Cerebellar cortex (tissue), 1 donor: ENCODE results near the gene NTN5.

Source experiments
- DNase-seq: peaks from one replicate; pipeline ENCODE4 v3.0.0-alpha.2; 2015; ENCODE audit warnings: low spot score

The NTN5 gene

GRCh38 chr19:48629599-48630295 is 43.1 kb downstream of the NTN5 start:
- peak; percentile 93 for DNase-seq

- no peak for DNase-seq
Measured at GRCh38 chr19:48629297-48629598, 43.6 kb downstream of the NTN5 start.

GRCh38 chr19:48628486-48629296 is 44.1 kb downstream of the NTN5 start:
- no peak for DNase-seq

- DNase-seq, result no peak
Measured at GRCh38 chr19:48627865-48628314, 44.9 kb downstream of the NTN5 start.

- no peak for DNase-seq
Measured at GRCh38 chr19:48627201-48627864, 45.5 kb downstream of the NTN5 start.

- DNase-seq, result no peak
Measured at GRCh38 chr19:48625891-48626327, 46.9 kb downstream of the NTN5 start.

GRCh38 chr19:48624791-48625723 is 47.8 kb downstream of the NTN5 start:
- DNase-seq, result no peak

- DNase-seq, result peak; percentile 98
Measured at GRCh38 chr19:48624067-48624594, 48.7 kb downstream of the NTN5 start.

GRCh38 chr19:48623556-48624066 is 49.2 kb downstream of the NTN5 start:
- DNase-seq, result no peak

GRCh38 chr19:48619692-48620585 is 52.9 kb downstream of the NTN5 start:
- DNase-seq, result no peak

- peak; percentile 100 for DNase-seq
Measured at GRCh38 chr19:48618916-48619691, 53.7 kb downstream of the NTN5 start, which contains the start of the genes RPL18 and SPHK2. RPL18 (minus strand) TSS chr19:48619178; CDS start chr19:48619143, 35 bp downstream. SPHK2 (plus strand) TSS chr19:48619506; CDS start chr19:48620515, 1,009 bp downstream.

GRCh38 chr19:48618278-48618915 is 54.4 kb downstream of the NTN5 start:
- no peak for DNase-seq

GRCh38 chr19:48617146-48617937 is 55.5 kb downstream of the NTN5 start:
- no peak for DNase-seq

- DNase-seq, result no peak
Measured at GRCh38 chr19:48616491-48617056, 56.2 kb downstream of the NTN5 start.

GRCh38 chr19:48616041-48616436 is 56.8 kb downstream of the NTN5 start:
- no peak for DNase-seq

- DNase-seq, result no peak
Measured at GRCh38 chr19:48615231-48616040, 57.4 kb downstream of the NTN5 start.
